GM19193 (cell line): ENCODE results near the gene EXOC6B.

Source experiments
- POLR2A ChIP-seq: IDR thresholded peaks from 4 replicates; pipeline ENCODE4 v1.6.1; 2011; ENCODE audit not compliant: insufficient read depth, insufficient read length; ENCODE audit errors: extremely low read depth

The EXOC6B gene

DNA sequence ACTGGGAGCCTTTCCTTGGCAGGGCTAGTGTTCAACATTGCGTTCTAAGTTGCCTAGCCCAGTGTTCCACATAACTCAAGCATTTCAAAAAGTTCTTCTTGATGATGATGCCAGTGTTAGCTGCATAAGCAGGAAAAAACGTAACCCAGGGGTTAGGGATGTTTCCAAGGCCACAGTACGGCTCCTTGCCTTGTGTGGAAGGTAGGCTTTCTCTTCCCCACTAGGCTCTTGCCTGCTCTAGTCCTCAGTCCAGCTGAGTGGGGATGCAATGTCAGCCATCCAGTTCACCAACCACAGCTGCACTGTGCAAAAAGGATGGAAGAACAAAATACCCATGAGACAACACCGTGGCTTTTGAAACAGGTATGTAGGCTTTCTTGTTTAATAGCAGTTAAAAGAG, 650.2 kb downstream of the EXOC6B start:
- no peak for TF ChIP-seq POLR2A

DNA sequence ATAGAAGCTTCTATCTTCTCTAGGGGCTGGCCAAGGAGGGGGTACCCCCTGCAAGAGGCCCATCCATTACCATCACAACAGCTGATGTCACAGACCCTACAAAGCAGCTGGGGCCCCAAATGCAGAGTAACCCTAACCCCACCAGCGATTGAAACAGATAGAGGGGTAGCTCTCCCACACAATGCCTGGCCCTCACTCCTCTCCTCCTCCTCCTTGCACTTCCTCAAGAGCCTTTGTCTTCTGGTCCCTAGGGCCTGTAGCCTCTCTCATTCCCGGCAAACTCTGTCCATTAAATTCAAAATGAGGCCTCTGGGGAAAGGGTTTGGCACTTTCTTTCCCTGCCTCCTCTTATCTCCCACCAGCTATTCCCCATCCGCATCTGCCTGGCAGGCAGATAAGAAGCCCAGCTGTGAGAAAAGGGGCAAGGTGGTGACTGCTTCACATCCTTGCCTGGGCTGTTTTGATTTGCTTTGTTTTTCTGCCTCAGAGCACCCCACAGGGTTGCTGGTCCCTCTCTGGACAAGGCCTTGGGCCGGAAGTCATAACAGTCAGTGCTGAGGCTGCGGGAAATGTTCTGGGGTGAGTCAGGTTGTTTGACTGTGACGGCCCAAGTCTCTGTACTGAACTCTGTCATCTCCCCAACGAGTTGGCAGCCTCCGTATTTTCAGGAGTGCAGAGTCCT, 652.1 kb downstream of the EXOC6B start:
- no peak for TF ChIP-seq POLR2A

DNA sequence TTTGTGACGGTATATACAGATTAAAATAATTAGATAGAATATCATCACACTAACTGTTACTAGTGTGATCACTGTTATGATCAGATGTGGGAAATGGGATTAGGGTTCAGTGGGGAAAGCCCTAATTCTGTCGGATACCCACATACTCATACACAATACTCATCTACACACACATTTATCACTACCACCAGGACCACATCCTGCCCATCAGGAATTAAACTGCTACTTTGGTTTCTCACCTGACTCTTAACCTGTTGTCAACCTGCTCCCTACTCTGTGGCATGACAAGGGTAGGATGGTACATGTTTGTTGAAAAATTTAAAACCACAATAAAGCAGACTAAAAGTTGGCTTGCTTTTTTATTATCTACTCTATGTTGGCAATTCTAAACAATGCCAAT, 653.4 kb downstream of the EXOC6B start:
- no peak for TF ChIP-seq POLR2A

DNA sequence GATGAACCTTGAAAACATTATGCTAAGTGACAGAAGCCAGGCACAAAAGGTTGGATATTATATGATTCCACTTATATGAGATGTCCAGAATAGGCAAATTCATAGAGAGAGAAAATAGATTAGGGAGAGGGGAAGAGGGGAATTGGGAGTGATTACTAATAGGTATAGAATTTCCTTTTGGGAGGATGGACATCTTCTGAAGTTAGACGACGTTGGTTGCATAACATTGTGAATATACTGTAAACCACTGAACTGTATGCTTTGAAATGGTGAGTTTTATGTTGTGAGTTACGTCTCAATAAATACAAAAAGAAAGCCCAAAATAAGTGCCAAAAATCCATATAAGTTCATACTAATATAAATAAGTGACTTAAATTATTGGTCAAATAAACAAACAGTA, 659.6 kb downstream of the EXOC6B start:
- TF ChIP-seq POLR2A: no peak

DNA sequence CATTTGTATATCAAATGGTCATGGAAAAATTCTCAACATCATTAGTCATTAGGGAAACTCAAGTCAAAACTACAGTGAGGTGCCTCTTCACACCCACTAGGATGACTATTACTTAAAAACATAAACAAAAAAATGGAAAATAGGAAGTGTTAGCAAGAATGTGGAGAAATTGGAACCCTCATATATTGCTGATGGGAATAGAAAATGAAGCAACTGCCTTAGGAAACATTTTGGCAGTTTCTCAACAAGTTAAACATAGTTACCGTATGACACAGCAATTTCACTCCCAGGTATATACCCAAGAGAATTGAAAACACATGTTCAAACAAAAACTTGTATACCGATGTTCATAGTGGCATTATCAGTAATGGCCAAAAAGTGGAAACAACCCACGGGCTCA, 660.0 kb downstream of the EXOC6B start:
- TF ChIP-seq POLR2A: no peak

DNA sequence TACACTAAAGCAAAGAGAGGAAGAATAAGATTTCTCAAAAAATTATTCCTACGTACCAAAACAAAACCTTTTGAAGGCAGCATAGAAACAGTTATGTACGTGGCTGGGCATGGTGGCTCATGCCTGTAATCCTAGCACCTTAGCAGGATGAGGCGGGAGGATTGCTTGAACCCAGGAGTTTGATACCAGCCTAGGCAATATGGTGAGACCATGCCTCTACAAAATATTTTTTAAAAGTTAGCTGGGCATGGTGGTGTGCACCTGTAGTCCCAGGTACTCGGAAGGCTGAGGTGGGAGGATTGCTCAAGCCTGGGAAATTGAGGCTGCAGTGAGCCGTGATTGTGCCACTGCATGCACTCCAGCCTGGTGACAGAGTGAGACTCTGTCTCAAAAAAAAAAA, 663.3 kb downstream of the EXOC6B start:
- no peak for TF ChIP-seq POLR2A

DNA sequence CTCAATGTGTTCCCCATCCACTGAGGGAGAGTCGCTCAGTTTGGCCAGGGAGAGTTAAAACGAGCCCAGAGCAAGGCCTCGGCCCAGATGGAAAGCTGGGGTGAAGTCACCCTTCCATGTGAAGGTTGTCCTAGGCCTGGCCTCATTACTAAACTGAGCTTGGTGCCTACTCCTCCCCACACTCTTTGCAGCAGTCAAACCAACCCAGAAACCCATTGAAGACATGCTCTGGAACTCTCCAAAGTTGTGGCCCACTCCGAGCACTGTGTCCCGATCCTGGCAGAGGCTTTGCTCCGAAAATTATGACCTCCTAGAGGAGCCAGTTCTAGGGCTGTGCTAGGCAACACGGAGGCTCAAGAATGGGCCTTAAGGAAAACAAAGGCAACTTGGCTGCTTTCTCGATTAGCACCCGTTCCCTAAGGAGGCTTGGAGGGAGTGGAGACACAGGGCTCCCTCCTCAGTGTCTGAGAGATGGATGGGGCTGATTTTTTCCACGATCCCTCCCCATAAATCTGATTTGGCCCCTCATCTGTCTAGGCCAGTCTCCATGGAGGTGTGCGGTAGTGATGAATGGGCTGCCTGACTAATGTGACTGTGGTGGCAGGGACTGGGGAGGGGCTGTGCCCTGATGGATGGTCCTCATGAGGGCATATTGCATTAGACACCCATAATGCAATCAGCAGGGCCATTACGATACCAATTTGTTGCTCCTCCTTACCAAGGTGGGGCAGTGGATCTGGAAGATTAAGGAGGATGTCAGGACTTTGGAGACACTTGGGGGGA, 666.4 kb downstream of the EXOC6B start:
- TF ChIP-seq POLR2A: no peak

DNA sequence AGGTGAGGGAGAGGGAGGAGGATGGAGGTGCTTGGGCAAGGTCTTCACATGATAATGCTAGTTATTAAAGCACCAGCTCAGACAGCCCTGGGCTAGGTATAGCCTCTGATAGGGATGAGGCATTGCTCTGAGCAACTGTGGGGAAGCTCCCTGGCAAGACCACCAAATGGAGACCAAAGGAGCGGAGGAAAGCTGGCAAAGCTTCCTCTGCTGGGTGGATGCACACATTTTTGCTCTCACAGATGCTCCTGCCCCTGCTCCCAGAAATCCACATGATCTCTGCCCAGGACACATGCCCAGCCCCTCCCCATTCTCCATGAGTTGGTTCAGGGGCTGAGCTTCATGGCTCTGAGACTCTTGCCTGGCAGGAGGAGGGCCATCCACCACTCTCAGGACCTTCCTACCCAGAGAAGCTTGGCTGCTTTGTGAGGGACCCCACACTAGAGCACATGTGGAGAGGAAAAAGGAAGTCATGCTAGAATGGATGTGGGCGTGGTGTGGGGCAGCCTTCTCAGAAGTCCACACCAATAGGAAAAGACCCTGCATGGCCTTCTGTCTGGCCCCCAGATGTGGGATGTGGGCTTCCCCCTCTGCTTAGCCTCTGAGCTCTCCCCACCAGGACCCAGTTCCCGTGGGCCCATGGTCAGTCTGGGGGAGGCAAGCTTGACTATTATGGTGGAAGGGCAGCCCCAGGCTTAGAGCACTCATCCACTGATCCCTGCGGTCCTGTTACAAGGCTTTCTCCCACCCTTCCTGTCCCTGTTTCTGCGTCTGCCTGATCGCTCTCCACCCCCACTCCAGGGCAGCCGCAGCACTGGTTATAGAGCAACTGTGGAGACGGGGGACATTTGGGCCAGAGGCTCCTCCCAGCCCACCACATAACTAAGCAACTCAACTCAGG, 667.7 kb downstream of the EXOC6B start:
- no peak for TF ChIP-seq POLR2A

DNA sequence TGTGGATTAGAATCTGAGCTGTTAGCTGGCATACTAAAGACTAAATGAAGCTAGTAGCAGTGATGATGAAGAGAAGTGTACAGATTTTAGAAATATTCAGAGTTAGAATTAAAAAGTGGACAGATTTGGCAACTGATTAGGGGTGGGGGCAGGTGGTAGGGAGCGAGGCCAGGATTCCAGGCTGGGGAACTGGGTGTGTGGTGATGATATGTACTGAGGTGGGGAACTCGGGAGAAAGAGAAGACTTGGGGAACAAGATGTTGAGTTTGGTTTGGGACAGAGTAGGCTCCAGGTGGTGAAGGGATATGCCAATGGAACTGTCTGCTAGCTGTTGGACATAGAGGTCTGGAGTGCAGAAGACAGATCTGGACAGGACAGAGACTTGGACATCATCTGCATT, 669.0 kb downstream of the EXOC6B start:
- no peak for TF ChIP-seq POLR2A

DNA sequence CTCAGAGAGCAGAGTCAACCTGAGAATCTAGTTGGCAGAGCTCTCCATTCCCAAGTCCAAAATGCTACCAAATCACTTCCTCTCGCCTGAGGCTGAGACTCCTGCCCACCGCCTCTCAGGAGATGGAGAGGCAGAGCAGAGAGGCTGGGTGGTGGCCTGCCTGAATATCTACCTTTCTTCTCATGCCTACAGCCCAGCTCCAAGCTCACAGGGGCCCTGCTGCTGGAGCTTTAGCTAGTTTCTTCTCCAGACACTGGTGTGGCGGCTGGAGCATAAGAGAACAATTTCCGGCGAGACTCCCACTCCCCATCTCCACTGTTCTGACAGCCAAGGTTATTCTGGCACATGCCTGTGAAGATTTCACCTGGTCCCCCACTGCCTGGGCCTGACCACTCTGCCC, 670.1 kb downstream of the EXOC6B start:
- TF ChIP-seq POLR2A: no peak

DNA sequence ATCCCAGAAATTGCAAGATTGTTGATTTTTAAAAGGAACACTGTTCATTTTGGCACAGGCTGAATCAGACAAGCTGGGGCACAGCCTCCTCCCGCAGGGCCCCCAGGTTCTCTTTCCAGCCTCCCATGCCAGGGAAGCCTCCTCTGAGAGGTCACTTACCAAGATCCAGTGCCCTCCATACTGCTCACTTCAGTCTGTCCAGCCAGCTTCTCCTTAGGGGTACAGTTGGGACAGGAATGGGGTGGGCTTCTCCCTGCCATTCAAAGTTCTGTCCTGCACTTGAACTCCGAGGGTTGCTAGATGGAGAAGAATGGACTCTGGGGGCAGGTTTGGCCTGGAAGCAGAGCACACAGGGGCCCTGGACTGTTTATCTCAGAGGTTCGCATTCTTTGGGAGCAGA, 670.7 kb downstream of the EXOC6B start:
- TF ChIP-seq POLR2A: no peak

DNA sequence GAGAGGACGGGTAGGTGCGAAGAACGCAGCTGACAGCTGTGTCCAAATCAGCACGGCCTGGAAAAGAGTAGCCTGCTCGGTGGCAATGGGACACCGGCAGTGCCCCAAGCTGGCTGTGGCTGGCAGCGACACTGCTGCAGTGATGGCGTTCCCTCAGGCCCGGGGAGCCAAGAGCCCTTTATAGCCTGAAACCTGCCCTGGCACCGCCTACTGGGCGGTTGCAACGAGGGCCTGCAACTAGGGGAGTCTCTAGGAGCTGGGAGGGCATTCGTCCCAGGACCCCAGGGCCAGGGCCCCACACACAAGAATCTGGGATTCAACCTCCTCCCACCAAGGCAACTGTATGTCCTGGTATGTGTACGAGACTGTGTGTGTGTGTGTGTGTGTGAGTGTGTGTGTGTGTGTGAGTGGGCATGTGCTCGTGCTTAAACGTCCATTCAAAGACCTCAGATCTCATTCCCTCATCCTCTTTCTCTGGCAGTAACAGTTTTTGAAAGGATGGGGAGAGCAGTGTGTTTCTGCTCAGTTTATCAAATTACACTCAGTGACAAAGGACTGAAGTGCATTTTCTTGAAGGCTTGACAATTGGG, 671.4 kb downstream of the EXOC6B start:
- no peak for TF ChIP-seq POLR2A

DNA sequence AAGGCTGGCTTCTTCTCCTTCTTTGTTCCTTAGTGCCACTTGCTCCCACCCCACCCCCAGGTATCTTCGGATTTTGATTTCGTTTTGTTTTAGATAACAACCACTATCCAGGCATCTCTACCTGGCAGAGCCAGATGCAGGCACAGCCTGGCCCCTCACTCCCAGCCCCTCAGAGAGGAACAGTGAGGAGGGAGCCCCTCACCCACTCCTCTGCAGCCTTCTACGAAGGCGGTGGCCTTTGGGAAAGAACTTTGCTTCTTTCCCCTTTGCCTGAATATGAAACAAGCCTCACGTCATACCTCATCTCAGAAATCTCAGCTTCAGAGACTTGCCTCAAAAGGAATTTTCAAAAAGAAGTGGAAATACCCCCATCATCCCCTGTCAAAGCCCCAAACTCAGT, 671.9 kb downstream of the EXOC6B start:
- TF ChIP-seq POLR2A: no peak

DNA sequence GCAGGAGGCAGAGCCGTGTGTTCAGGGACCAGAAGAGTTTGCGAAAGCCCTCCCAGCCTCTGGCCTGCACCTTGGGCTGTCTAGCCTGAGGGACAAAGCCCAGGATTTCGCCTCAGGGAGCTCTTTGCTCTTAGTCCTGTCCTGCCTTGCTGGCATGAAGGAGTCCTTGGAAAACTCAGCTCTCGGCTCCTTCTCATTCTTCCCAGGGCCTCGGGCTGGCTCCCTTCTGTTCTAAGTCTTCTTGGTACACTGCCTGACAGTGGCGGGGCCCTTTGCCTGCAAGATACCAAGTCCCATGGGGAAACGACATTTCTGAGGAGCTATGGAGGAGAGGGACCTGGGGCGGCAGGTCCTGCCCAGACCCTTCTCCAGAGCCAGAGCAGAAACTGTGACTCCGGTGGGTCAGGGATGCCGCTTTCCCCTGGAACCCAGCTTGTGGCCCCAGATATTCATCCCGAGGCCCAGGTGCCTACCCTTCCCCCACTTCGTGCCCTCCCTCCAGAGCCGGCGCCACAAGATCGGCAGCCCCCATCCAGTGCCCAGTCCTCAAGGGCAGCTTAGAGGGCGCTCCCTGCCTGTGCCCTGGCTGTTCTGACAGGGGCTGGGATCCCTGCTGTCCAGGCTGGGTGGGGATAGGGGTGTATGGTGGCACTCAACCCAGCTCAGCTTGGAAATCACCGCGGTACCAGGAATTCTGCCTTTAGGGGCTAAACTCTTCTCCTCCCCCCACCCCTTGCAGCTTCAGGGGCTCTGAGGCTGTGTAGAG, 672.6 kb downstream of the EXOC6B start:
- no peak for TF ChIP-seq POLR2A
